HTERT RPE-1 (cell line): ENCODE data around the gene STUM.

Source experiments
- in situ Hi-C: fragments of 300-500 bp; cut with MboI; formaldehyde crosslinking; loops from 4 replicates; pipeline ENCODE4 v1.14.3; 2020; ENCODE audit warnings: low sequenced_read_pairs

STUM gene

DNA sequence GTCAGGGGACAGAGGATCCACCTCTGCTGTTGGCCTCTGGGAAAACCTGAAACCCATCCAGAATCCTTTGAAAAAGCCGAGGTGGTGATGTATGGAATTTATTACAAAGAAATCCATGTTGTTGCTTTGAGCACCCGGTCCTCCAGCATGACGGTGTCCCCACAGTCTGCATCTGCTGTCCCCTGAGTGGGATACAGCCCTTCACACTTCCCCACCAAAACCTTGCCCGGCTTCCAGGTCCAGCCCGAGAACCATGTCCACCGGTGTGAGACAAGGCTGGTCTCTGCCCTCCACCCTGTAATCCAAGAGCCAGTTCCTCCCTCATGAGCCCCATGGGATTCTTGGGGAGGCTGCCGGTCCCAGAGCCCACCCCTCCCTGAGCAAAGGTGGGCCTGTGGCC is 70.5 kb downstream of the STUM start:
- in situ Hi-C loops, result no loop called here

DNA sequence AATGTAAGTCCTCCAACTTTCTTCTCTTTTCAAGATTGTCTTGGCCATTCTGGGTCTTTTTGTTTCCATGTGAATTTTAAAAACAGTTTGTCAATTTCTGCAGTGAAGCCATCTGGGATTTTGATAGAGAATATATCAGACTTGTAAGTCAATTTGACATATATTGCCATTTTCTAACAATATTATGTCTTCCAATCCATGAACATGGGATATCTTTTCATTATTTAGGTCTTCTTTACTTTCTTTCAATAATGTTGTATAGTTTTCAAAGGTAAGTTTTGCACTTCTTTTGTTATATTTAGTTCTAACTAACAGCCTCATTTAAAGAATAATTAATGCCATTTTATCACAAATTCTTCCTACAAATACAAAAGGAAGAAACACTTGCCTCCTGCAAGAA is 73.4 kb downstream of the STUM start:
- in situ Hi-C loops, result no loop called here

DNA sequence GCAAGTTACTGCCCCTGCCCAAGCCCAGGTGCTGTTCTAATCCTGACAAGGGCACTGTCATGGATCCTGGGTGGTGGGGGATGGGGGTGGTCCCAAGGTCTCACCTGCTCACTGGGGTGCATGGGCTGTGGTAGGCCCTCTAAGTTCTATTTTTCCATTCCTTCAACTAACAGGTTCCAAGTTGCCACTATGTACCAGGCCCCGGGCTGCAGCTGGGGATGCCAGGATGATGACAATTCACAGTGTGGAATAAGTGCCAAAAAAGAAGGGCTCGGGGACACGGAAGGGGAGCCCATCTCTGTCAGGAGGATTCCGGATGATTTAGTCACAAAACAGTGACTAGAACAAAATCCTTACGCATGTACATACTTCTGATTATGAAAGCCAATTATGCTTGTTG is 76.0 kb downstream of the STUM start:
- in situ Hi-C loops, result no loop called here

DNA sequence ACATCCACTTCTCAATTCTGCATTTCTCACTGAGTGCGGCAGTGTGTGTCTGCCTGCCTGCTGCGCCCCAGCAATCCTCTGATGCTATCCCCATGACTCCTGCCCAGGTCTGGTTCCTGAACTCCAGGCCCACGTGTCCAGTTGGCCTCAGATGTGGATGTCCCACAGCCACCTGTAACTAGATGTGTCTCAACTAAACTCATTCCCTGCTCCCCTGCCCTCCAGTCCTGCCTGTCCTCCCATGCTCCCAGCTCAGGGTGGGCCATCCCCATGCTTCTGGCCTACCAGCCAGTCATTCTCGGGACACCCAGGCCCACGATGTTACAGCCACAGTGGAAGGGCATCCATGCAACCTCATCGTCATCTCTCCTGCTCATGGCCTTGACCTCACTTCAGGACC is 76.8 kb downstream of the STUM start:
- in situ Hi-C loops, result loop anchor here (25.0 kb wide), 1 partner anchor 212 kb away; no protein-coding TSS in a partner anchor

DNA sequence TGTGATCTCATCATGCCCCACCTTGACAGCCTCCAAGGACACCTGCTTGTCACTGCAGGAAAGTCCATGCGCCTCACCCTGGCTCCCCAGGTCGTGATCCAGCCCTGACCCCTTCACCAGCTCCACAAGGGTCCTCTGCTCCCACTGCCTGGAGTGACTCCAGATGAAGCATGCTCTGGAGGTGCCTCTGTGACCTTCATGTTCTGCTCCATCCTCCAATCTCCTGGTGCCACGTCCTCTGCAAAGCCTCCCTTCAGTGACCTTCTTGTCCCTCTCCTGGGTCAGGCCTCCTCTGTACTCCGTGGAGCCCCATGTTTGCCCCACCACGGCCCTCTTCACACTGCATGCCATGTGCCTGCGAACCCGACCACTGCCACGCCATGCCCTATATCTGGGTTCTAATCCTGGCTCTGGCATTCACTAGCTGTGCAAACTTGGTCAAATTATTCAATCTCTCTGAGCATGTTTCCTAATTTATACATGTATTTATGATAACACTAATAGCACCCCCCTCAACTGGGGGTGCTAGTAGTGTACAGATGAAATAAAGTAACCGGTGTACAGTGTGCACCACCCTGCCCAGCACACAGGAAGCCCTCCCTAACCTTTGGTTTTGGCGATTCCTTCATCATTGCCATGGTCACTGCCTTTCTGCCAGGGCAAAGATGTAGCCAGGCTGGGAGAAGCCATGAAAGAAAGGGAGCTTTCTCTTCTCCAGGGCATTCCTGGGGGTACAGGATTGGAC is 77.4 kb downstream of the STUM start:
- in situ Hi-C loops, result loop anchor here (25.0 kb wide), 1 partner anchor 211 kb away; no protein-coding TSS in a partner anchor

DNA sequence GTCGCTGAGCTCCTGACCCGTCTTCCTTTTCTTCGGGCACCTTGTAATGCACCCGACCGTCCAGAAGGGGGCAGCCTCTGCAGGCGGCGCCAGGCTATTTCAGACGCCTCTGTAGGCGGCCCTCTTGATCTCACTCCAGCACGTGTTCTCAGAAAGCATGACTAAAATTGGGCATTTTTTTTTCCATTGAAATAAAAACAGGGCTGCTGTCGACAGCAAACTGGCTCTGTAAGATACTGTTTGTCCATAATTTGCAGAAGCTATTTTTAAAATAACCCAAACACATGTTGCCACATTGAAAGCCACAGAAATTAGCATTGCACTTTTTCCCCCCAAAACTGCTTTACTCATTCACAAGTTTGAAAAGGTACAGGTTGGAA is 78.0 kb downstream of the STUM start:
- in situ Hi-C loops, result loop anchor here (25.0 kb wide), 1 partner anchor 211 kb away; no protein-coding TSS in a partner anchor

DNA sequence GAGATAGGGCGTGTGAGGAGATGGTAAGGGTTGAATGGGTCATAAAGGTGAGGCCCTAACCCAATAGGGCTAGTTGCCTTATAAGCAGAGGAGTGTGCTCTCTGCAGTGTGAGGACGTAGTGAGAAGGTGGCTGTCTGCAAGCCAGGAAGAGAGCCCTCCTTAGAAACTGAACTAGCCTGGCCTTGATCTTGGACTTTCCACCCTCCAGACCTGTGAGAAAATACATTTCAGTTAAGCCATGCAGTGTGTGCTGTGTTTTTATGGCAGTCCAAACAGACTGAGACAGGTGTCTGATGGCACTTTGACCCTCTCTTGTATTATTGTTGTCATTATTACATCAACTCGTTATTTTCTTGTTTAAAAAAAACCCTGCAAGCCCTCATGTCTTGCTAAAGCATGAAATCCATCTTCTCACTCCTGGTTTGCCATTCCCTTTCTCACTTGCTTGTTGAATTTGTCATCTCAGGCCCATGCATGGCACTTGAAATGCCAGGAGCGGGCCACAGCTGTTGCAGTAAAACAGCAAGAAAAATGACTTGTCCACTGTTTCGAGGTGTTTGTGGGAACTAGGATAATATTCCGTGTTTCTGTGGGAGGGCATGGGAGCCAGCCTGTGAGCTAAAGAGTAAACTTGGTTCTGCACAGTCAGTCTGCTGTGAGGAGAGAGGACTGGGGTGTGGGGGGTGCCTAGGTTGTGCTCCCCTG is 78.6 kb downstream of the STUM start:
- in situ Hi-C loops, result loop anchor here (25.0 kb wide), 1 partner anchor 210 kb away; no protein-coding TSS in a partner anchor

DNA sequence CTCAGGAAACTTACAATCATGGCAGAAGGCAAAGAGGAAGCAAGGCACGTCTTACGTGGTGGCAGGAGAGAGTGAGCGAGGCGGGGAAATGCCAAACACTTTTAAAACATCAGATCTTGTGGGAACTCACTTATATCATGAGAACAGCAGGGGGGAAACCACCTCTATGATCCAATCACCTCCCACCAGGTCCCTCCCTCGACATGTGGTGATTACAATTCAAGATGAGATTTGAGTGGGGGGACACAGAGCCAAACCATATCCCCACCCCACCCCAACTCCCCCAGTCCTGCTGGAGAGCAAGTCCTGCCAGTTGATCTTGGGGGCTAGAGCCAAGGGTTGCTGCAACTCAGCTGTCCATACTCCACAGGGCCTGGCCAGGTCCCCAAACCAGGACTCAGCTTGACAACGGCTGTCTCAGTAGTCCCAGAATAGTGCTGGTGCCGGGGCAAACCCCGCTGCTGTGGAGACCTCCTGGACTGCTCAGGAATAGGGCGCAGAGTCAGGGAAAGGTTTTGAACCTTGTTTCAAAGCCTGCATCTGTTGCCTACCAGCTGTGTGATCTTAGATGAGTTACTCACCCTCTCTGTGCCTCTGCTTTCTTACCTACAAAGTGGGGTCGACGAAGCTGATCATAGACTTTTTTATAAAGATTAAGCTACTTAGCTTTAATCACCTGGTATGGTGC is 79.5 kb downstream of the STUM start:
- in situ Hi-C loops, result loop anchor here (25.0 kb wide), 1 partner anchor 209 kb away; no protein-coding TSS in a partner anchor

DNA sequence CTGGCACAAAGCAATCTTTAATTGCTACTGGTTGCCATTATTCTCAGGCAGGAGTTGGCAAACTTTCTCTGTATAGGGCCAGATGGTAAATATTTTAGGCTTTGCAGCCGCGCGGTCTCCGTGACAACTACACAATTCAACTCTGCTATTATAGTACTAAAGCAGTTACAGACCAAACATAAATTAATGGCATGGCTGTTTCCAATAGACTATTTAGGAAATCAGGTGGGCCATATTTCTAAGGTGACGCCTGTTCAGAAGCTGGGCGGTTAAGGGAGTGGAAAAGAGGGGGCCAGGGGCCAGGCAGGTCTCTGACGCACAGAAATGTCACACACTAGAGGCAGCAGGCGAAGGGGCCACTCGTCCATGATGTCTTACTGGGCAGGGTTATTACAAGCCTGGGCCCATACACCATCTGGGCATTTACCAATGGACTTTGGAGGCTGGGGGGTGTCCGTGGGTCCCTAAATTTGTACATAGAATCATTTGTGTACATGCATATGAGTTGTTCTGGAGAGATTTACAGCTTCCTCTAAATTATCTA is 80.1 kb downstream of the STUM start:
- in situ Hi-C loops, result loop anchor here (25.0 kb wide), 1 partner anchor 209 kb away; no protein-coding TSS in a partner anchor

DNA sequence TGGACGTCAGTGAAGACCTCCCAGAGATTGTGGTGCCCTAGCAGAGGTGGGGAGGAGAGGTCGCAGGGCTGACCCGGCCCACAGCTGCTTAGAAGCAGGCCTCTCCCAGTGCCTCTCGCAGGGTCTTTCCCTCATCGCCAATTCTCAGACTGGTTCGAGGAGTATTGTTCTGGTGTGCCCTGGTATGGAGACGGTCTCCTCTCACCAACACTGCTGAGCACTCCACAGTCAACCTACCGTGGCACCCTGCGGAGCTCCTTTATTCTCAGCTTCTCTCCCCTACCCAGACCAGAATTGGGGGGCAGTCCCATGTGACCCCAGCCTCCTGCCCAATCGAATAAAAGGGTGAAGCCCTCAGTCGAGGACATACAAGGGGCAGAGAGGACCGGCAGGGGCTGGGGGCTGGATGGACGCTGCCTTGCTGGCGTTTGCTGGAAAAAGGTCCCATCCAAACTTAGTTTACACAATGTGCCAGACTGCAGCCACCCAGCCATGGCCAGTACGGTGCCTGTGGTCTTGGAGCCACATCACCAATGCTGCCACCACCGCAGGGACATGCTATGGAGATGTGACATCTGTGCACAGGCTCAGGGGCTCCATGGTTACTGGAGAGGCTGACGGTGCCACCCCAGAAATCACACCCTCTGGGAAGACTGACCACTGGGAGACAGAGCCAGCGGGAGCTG is 80.8 kb downstream of the STUM start:
- in situ Hi-C loops, result loop anchor here (25.0 kb wide), 1 partner anchor 208 kb away; no protein-coding TSS in a partner anchor

DNA sequence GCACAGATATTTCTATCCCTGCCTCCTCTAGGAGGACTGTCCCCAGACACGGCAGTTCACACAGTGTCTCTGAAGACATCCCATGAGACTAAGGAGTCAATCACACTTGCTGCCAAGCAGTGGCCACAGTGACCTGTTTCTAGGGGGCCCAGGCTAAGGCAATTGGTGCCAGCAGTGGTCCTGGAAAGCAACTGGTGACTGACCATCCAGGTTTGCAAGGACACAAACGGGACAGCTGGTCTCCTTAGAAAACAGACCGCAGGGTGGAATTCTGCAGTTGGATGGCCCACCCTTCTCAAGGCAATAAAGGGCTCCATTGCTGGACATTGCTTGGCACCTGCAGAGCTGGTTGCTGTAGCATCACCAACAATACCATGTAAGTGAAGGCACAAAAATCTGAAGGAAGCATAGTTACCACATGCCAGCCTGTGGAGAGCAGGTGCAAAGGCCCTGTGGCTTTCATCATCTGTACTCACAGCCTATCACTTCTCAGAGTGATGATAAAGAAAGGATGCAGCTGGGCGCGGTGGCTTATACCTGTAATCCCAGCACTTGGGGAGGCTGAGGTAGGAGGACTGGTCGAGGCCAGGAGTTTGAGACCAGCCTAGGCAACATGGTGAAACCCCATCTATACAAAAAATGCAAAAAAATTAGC is 81.5 kb downstream of the STUM start:
- in situ Hi-C loops, result loop anchor here (25.0 kb wide), 1 partner anchor 207 kb away; no protein-coding TSS in a partner anchor

DNA sequence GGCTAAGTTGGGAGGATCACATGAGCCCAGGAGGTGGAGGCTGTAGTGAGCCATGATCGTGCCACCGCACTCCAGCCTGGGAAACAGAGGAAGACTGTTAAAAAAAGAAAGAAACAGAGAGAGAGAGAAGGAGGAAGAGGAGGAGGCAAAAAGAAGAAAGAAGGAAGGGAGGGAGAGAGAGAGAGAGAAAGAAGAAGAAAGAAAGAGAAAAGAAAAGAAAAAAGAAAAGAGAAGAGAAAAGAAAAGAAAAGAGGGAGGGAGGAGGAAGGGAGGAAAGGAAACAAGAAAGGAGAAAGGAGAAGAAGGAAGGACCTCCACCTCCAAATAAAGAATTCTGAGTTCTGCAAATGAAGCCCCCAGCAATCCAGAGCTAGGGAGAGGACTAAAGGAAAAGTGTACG is 82.0 kb downstream of the STUM start:
- in situ Hi-C loops, result loop anchor here (25.0 kb wide), 1 partner anchor 207 kb away; no protein-coding TSS in a partner anchor

DNA sequence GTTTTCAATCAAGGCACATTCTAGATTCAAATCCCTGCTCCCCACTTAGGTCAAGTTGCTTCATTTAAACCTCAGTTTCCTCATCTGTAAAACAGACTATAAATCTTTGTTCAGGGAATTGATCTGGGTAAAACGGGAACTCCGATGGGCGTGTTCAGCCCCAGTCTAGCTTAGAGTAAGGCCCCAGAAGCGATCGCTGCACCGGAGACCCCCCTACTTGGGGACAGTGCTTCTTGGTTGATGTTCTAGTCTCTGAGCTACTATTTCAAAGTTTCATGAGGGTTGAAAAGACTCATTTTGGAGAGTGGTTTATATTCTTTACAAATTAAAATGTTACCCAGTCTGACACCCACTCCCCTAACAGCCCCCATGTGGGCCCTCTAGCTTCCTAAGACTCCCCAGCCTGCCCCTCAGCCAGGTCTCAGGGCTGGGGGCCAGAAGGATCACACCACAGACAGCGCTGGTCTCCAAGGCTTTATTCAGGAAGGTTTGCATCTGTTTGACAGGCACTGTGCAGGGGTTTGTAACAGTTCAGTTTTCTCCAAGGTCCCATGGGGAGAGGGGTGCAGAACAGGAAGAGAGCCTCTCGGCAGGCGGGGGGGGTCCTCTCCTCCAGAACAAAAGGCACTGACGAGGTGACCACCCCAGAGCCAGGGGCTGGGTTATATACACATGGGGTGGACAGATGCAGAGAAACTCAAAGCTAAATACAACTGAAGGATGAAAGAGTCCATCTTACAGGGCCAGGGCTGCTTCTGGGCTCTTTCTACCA is 82.9 kb downstream of the STUM start:
- in situ Hi-C loops, result loop anchor here (25.0 kb wide), 1 partner anchor 206 kb away; no protein-coding TSS in a partner anchor

DNA sequence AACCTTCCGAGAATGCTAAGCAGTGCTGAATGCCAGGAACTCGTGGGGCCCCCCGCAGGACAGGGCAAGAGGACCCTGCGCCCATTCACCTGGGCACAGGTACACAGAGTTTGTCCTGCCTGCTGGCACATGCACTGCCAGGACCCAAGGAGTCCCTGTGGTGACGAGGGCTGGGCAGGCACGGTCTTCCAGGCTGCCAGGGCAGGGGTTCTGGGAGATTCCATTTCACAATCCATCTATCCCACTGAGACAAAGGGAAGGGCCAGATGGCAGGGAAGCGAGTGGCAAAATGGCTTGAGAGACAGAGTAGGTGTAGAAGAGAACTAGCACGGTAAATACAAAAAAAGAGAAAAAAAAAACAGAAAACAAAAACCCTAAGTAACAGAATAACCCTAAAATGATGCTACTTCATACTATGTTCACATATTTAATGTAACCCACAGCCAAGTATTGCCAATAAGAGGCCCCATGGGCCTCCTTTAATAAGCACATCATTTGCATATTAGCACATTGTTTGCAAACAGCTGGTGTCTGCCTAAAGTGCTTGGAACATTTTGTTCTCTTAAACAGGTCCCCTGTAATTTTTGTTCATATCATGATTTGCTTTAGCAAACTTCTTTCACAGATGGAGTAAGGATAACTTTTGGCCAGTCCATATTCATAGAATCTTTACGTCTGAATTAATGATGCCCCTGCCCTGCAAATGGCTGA is 83.8 kb downstream of the STUM start:
- in situ Hi-C loops, result loop anchor here (25.0 kb wide), 1 partner anchor 205 kb away; no protein-coding TSS in a partner anchor

DNA sequence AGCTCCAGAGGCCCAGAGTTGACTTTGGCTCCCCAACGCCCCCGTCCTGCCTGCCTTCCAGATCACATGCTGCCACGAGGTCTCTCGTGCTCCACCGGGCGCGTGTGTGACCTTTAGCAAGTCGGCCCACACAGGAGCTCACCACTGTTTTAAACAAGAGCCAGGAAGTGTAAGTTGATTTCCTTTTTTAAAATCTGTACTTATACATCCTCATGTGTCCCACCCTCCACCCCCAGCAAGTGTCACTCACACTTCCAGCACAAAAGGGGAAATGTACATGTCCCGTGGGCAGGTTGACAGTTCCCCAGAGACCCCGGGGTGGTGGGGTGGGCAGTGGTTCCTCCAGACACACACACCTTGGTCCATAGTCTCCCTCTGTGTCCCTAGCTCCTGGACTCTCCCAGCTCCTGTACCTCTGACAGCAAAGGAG is 84.4 kb downstream of the STUM start:
- in situ Hi-C loops, result loop anchor here (25.0 kb wide), 1 partner anchor 204 kb away; no protein-coding TSS in a partner anchor

DNA sequence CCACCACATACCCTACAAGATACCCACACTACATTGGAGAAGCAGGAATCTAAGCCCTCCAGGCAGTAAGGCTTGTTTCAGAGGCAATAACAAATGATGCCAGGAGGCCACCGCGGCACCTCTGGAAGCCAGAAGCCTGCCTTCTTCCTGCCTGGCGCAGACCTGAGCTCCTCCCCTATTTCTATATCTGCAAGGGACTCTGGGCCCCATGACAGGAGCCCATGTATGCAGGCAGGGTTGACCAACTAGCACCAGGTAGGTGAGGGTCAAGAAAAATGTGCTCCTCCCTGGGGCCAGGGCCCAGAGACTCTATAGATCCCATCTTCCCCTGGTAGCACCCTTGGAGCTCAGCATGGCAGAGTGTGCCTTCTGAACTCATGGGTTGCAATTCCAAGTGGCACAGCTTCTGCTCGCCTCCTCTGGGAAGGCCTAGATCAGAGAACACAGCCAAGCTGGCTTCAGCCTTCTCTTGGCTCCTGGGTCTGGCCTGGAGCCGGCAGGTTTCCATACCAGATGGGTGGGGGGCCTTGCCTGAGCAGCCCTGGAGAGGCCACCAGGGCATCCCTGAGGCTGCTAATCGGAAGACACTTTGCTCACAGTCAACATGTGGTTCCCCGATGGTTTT is 85.1 kb downstream of the STUM start:
- in situ Hi-C loops, result loop anchor here (25.0 kb wide), 1 partner anchor 204 kb away; no protein-coding TSS in a partner anchor

DNA sequence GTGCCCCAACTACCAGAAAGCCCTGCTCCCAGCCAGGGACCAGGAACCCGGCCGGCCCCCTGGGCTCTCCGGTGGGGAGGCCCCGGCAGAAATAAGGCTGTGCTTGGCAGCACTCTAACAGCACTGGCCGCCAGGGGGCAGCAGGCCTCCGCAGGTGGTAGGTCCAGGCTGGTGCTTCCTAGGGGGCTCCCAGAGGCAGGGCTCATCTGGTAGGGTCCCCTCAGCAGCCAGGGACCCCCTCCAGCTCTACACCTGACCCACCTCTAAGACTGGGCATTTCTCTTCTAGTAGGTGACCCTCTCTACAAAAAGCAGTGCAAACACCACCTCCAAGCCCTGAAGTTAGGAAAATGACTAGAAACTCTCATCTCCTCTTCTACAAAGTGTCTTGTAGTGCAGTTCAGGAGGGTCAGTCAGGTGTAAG is 85.6 kb downstream of the STUM start:
- in situ Hi-C loops, result loop anchor here (25.0 kb wide), 1 partner anchor 203 kb away; no protein-coding TSS in a partner anchor
